ENCODE results near the gene CDK2AP2. TPM values are rescaled to one million over a fixed set of nuclear protein-coding genes. Genes with fewer than 3 reads are reported as not detected.

CDK2AP2 gene
- total RNA-seq, 2 donors from 2014 or later: 56.7 to 59.4 TPM

GRCh38 chr11:67524480-67524808, 16.5 kb upstream of the CDK2AP2 start:
- no peak overlapping the region for H3K4me3 ChIP-seq
- WGBS, 2 donors: 89 to 93% methylated on average over 9 of the region's 9 CpGs
- DNase-seq: no peak
- no peaks in the 10 kb centered on the region for H3K27me3 ChIP-seq
- H3K36me3 ChIP-seq (replicated peaks in 1 of 2; ENCODE audit: insufficient read depth in 1 of 2, low read depth in 2 of 2): no peaks in the 10 kb centered on the region
- peaks cover 14% of the 10 kb centered on the region for H3K4me1 ChIP-seq
- H3K9me3 ChIP-seq: no peaks in the 10 kb centered on the region
- H3K27ac ChIP-seq: no peak overlapping the region
- no peak for TF ChIP-seq POLR2A (IDR thresholded peaks at IDR 0.05)
- no peak for TF ChIP-seq CTCF (IDR thresholded peaks at IDR 0.05)
- intact Hi-C loops (cut with DNase I): no loop called here
- no peak for ATAC-seq

- ATAC-seq (no peak), DNase-seq (no peak)
- 81 to 88% methylated on average over 9 to 23 of the region's 25 CpGs for WGBS, 2 donors
- Histone ChIP-seq H3K27ac (no peak overlapping the region), H3K4me1 (peaks cover 14% of the 10 kb centered on the region), H3K27me3 (no peaks in the 10 kb centered on the region), H3K4me3 (no peak overlapping the region), H3K36me3 (replicated peaks in 1 of 2; ENCODE audit: insufficient read depth in 1 of 2, low read depth in 2 of 2) (no peaks in the 10 kb centered on the region), H3K9me3 (no peaks in the 10 kb centered on the region)
- TF ChIP-seq CTCF (IDR thresholded peaks at IDR 0.05) (no peak), POLR2A (IDR thresholded peaks at IDR 0.05) (no peak)
- intact Hi-C loops (cut with DNase I): no loop called here
Measured at GRCh38 chr11:67523556-67524479, 15.9 kb upstream of the CDK2AP2 start.

GRCh38 chr11:67522844-67523555, 15.0 kb upstream of the CDK2AP2 start, which contains the start of gene CABP2:
Gene CABP2, minus strand, starts transcription at chr11:67523446. Its CDS starts 120 bp downstream, at chr11:67523326.
- no peaks in the 10 kb centered on the region for H3K36me3 ChIP-seq (replicated peaks in 1 of 2; ENCODE audit: insufficient read depth in 1 of 2, low read depth in 2 of 2)
- H3K27ac ChIP-seq: no peak within 1 kb of the TSS
- DNase-seq (no peak), ATAC-seq (no peak)
- peaks cover 14% of the 10 kb centered on the region for H3K4me1 ChIP-seq
- H3K9me3 ChIP-seq: no peaks in the 10 kb centered on the region
- WGBS, 2 donors: 85 to 95% methylated on average over 13 to 16 of the region's 23 CpGs
- intact Hi-C loops (cut with DNase I): no loop called here
- no peak for TF ChIP-seq CTCF (IDR thresholded peaks at IDR 0.05)
- TF ChIP-seq POLR2A (IDR thresholded peaks at IDR 0.05): no peak
- H3K27me3 ChIP-seq: no peaks in the 10 kb centered on the region
- H3K4me3 ChIP-seq: no peak within 1 kb of the TSS

- TF ChIP-seq CTCF (IDR thresholded peaks at IDR 0.05) (no peak), POLR2A (IDR thresholded peaks at IDR 0.05) (no peak)
- Histone ChIP-seq H3K36me3 (replicated peaks in 1 of 2; ENCODE audit: insufficient read depth in 1 of 2, low read depth in 2 of 2) (no peaks in the 10 kb centered on the region), H3K4me3 (no peak overlapping the region), H3K9me3 (no peaks in the 10 kb centered on the region), H3K27ac (no peak overlapping the region), H3K4me1 (peaks cover 14% of the 10 kb centered on the region), H3K27me3 (no peaks in the 10 kb centered on the region)
- ATAC-seq: no peak
- no peak for DNase-seq
- WGBS, 2 donors: 89% methylated on average over 6 to 15 of the region's 15 CpGs
- intact Hi-C loops (cut with DNase I): no loop called here
Measured at GRCh38 chr11:67522338-67522737, 14.4 kb upstream of the CDK2AP2 start.

Data from body of pancreas (tissue), 4 donors.